NT2/D1 (cell line): ENCODE data around the gene ADK.

Experiments used
- SUZ12 ChIP-seq: IDR thresholded peaks from 2 replicates; pipeline ENCODE4 v1.6.1; 2011; ENCODE audit not compliant: insufficient read length, insufficient read depth; ENCODE audit errors: extremely low read depth
- YY1 ChIP-seq: IDR thresholded peaks from 2 replicates; pipeline ENCODE4 v1.6.1; 2011; ENCODE audit not compliant: insufficient read length, insufficient read depth
- ZNF274 ChIP-seq: IDR thresholded peaks from 2 replicates; pipeline ENCODE4 v1.6.1; 2011; ENCODE audit warnings: mild to moderate bottlenecking, low read depth, low read length

GRCh38 chr10:74122060-74122459 is 29.0 kb upstream of the ADK start:
- TF ChIP-seq YY1 (no peak), SUZ12 (no peak), ZNF274 (no peak)
